ENCODE results near the gene RBM34. TPM values are rescaled to one million over a fixed set of nuclear protein-coding genes. Genes with fewer than 3 reads are reported as not detected.
A peak's percentile ranks its signal among the peaks of the same experiment; 100 is the strongest.
"Not testable (repeated sequence)": the region's sequence is repeated elsewhere in the genome, so short reads cannot be mapped to it uniquely, and the experiment has no call there.

Gene RBM34
- total RNA-seq, 1 donor from 2014 or later: 58.7 TPM

DNA sequence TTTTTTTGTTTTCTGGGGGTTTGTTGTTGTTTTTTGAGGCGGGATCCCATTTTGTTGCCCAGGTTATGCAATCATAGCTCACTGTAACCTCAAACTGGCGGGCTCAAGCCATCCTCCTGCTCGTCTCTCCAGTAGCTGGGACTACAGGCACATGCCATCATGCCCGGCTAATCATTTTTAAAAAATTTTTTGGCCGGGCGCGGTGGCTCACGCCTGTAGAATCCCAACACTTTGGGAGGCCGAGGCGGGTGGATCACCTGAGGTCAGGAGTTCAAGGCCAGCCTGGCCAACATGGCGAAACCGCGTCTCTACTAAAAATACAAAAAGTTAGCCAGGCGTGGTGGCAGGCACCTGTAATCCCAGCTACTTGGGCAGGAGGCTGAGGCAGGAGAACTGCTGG lies 63.5 kb downstream of the RBM34 start:
- DNase-seq; ATAC-seq; intact Hi-C loops (cut with micrococcal nuclease): not testable (repeated sequence)

DNA sequence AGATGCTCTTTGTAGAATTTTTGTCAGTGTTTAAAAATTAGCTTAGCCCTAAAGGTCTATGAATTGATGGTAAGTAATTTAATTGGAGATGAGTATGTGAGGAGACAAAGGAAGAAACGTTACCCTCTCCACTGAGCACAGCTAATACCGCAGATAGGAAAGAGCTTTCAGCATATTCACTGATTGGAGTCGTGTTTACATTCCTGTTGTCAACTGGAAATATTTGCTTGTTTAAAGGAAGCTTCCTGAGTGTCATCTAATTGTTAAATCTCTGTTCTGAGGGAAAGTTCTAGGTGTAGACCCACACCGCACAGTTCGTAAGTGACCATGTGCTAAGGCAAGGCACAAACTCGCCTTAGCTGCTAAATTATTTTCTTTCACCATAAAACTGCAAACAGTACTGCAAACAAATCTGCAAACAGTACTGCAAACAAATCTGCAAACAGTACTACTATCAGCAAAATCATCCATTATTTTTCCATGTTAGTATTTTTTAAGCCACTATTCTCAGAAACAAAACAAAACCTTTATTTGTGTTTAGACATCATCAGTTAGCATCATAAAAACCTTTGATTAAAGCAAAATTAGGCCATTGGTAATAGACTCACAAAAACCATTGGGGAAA lies 65.0 kb downstream of the RBM34 start:
- ATAC-seq (no peak), DNase-seq (no peak)
- intact Hi-C loops (cut with micrococcal nuclease): no loop called here

DNA sequence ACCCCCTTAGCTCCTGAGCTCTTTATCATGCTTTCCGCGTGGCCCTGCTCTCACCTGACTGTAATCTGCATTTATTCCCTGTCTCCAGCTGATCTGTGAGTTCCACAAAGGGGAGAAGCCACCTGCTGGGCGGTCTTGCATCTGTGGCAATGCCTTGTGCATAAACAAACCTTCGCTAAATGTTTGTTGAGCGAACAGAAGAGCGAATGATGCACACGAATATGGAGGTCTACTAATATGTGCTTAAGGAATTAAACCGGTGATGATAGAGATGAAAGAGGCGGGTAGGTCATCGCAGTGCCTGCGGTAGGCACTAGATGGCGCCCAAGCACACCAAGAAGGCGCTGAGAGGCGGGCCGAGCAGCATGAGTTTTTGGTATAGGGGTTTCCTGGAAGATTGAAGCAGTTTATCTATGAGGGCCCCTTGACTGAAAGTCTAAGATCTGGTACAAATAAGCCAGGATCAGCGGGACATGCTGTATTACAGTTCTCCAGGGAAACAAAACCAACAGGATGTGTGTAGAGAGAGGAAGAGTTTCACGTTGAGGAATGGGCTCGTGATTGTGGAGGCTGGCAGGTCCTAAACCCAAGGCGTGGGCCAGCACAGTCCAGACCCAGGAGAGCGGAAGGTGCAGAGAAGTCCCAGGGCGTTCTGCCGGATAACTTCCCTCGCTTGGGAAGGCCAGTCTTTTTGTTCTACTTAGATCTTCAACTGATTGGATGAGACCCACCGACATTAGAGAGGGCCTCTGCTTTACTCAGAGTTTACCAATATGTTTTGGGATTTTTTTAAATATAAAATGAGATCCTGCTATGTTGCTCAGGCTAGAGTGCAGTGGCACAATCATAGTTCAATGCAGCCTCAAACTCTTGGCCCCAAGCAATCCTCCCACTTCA lies 67.1 kb downstream of the RBM34 start:
- DNase-seq (peak; percentile 86), ATAC-seq (peak; percentile 80)
- intact Hi-C loops (cut with micrococcal nuclease): loop anchor here (5.0 kb wide), 1 partner anchor 607 kb away; no protein-coding TSS in a partner anchor

DNA sequence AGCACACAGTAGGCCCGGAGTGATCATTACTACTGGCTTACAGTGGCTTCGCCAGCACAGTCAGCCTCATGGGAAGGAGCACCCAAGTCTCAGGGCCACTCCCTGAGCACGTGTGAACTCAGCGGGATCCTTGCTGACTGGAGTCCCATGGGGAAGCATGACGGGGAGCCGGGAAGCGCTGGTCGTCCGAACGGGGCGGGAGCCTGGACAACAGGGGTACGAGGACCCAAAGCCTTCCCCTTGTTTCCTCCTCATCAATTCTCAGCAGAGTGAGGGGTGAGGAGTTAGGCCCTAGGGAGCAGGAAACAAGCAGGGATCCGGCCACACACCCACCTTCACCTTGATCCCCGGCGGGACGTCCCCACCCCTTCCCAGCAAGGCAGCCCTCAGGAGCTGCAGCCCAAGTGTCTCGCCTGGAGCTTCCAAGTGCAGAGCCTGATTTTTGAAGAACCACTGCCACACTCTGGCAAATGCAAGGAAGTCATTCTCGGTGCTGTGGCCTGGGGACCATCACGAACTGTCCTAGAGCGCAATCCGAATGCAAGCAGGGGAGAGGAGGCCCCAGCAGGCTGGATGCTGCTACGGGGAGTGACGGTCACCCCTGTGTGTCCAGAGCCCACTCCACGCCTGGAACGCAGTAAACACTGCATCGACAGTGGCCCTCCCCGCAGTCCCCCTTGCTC lies 67.9 kb downstream of the RBM34 start:
- ATAC-seq: peak; percentile 89
- intact Hi-C loops (cut with micrococcal nuclease): loop anchor here (5.0 kb wide), 1 partner anchor 606 kb away; no protein-coding TSS in a partner anchor
- peak; percentile 58 for DNase-seq

DNA sequence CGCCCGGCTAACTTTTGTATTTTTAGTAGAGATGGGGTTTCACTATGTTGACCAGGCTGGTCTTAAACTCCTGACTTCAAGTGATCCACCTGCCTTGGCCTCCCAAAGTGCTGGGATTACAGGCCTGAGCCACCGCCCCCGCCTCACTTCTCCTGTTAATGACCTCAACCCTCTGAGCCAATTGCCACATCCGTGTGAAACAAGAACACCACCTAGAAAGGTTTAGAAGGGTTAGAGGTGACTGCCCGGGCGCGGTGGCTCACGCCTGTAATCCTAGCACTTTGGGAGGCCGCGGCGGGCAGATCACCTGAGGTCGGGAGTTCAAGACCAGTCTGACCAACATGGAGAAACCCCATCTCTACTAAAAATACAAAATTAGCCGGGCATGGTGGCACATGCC lies 68.6 kb downstream of the RBM34 start:
- intact Hi-C loops (cut with micrococcal nuclease): loop anchor here (5.0 kb wide), 1 partner anchor 605 kb away; no protein-coding TSS in a partner anchor
- not testable (repeated sequence) for DNase-seq, ATAC-seq

DNA sequence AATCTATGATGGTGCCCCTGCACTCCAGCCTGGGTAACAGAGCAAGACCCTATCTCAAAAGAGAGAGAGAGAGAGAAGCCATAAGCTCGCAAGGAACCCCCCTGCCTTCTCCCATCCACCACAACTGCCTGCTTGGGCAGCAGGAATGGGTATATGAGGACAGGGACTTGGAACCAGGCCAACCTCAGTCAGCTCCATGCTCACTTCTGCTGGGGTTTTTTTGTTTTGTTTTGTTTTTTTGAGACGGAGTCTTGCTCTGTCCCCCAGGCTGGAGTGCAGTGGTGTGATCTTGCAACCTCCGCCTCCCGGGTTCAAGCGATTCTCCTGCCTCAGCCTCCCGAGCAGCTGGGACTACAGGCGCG lies 69.0 kb downstream of the RBM34 start:
- not testable (repeated sequence) for DNase-seq, ATAC-seq
- intact Hi-C loops (cut with micrococcal nuclease): loop anchor here (5.0 kb wide), 1 partner anchor 605 kb away; no protein-coding TSS in a partner anchor

DNA sequence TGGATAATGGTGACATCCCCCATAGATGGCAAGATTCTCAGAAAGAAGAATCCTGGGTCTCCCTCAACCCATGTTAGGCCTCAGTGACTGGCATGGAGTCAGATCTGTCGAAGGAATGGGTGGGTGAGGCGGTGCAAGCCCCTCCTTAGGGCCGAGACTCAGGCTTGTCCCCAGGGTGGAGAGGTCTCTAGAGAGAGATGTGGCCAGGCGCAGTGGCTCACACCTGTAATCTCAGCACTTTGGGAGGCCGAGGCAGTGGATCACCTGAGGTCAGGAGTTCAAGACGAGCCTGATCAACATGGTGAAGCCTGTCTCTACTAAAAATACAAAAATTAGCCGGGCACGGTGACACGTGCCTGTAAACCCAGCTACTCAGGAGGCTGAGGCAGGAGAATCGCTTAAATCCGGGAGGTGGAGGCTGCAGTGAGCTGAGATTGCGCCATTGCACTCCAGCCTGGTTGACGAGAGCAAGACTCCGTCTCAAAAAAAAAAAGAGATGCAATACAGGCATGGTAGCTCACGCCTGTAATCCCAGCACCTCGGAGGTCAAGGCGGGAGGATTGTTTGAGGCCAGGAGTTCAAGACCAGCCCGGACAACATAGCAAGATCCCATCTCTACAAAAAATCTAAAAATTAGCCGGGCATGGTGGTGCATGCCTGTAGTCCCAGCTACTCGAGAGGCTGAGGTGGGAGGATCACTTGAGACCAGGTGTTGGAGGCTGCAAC lies 69.6 kb downstream of the RBM34 start:
- DNase-seq, ATAC-seq: not testable (repeated sequence)
- intact Hi-C loops (cut with micrococcal nuclease): loop anchor here (5.0 kb wide), 1 partner anchor 604 kb away; no protein-coding TSS in a partner anchor

DNA sequence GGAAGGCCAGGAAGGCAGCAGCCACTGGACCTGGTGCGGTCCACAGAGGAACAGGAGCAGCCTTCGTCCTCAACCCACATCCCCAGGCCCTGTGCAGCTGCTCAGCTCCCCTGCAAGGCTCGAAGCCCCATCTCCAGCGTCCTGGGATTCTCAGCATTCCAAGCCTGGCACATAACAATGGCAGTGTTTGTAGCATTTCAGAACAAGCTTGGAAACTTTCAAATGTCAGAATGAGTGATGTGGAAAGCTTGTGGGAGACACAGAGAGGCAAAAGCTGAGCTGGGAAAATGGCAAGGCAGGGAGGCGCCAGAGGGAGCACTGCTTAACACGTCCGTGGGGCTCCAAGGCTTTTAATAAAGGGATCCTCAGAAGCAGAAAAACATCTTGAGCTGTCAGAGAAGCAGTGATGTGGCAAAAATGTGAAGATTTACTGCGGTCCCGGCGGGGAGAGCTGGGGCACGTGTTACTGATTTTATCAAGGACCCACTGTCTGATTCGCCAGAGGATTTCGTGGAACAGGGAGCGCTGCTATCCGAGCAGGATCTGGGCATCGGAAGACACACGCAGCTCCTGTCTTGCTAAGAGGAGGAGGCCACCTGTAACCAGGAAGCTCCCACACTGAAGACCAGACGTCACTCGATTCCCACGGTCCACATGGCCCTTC lies 70.5 kb downstream of the RBM34 start:
- intact Hi-C loops (cut with micrococcal nuclease): loop anchor here (5.0 kb wide), 1 partner anchor 603 kb away; no protein-coding TSS in a partner anchor
- DNase-seq (no peak), ATAC-seq (no peak)

DNA sequence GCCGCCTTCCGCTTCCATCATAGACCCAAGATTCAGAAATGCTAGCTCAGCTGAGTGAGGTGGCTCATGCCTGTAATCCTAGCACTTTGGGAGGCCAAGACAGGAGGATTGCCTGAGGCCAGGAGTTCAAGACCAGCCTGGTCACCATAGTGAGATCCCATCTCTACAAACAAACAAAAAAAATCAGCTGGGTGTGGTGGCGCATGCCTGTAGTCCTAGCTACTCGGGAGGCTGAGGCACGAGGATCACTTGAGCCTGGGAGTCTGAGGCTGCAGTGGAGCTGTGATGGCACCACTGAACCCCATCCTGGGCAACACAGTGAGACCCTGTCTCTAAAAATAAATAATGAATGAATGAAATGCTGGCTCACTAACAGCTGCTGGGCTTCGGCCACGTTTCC lies 72.1 kb downstream of the RBM34 start:
- ATAC-seq: no peak
- intact Hi-C loops (cut with micrococcal nuclease): no loop called here
- no peak for DNase-seq

DNA sequence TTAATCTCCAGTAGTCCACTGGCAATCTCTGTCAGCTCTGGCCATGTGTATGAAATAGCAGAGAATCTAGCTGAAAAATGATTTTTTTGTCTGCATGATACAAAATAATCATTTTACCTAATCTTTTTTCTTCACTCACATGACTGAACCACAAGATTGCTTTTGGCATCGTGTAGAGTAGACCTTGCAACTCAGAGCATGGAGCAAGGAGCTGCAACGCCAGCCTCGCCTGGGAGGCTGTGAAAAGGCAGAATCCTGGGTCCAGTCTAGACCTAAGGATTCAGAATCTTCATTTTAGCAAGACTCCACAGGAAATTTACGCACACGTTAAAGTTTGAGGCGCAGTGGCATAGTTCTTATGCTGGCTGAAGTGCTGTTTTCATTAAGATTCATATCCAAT lies 72.6 kb downstream of the RBM34 start:
- ATAC-seq: no peak
- intact Hi-C loops (cut with micrococcal nuclease): no loop called here
- DNase-seq: no peak

DNA sequence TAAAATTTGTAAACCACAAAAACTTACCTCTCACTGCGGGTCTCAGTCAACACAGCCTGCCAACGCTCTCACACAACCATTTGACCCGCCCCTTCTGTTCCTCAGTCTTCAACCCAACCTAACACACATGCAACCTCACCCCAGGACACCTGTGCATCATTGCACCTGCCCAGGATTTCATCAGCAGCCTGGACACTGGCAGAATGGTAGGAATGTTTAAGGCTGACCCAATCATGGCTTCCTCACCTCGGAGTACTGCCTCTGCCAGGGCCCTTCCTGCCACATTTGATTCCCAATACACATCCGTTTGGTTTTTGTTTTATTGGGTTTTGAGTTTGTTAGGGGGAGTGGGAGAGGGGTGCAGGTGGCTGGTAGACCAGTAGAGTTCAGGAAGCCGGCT lies 73.1 kb downstream of the RBM34 start:
- no peak for DNase-seq
- intact Hi-C loops (cut with micrococcal nuclease): no loop called here
- ATAC-seq: no peak

DNA sequence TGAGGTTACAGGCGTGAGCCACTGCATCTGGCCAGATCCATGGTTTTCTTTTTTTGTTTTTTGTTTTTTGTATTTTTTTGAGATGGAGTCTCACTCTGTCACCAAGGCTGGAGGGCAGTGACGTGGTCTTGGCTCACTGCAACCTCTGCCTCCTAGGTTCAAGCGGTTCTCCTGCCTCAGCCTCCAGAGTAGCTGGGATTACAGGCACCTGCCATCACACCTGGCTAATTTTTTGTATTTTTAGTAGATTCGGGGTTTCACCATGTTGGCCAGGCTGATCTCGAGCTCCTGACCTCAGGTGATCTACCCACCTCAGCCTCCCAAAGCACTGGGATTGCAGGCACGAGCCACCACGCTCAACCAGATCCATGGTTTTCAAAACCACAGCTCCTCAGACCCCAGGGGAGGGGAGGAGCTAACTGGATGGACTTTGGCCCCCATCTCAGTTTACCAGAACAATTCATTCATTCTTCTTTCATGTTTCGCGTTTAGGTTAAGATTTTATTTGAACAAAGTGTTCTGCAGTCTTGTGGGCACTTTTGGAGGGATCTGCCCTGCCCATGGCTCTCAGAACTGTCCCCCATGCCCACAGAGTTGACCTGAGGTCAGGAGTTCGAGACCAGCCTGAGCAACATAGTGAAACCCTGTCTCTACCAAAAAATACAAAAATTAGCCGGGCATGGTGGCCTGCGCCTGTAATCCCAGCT lies 75.5 kb downstream of the RBM34 start:
- ATAC-seq; intact Hi-C loops (cut with micrococcal nuclease); DNase-seq: not testable (repeated sequence)

Small RNA genes within 50 kb of the gene (microRNA-seq; reads per million reads assigned to microRNA genes)
- gene MIR4753 (ENCODE audit: borderline number of aligned reads): not detected

Other genes with a start within 250 kb of the RBM34 start
- gene TOMM20, start 32.4 kb downstream of the RBM34 start, total RNA-seq: 95.8 TPM
- 18.3 TPM for gene ARID4B, start 166.9 kb upstream of the RBM34 start, total RNA-seq
- gene GGPS1, start 167.3 kb upstream of the RBM34 start, total RNA-seq: 29.8 TPM
- 18.7 TPM for gene TBCE, start 206.2 kb upstream of the RBM34 start, total RNA-seq

Data from left ventricle myocardium superior (tissue), 1 donor.